HG02973 (cell line): ENCODE measurements around the gene STOX2.

ENCODE experiments used
- ATAC-seq: cut with Tn5 transposase; IDR thresholded peaks from one replicate; pipeline ENCODE4 v1.9.1; 2021; ENCODE audit warnings: moderate library complexity; ENCODE audit not compliant: unreplicated experiment

STOX2 gene

GRCh38 chr4:183889190-183889589 is 15.9 kb upstream of the STOX2 start:
- ATAC-seq: no peak

GRCh38 chr4:183897193-183897592 is 7.9 kb upstream of the STOX2 start:
- no peak for ATAC-seq

GRCh38 chr4:183898456-183898855 is 6.7 kb upstream of the STOX2 start:
- no peak for ATAC-seq

- no peak for ATAC-seq
Measured at GRCh38 chr4:183903021-183903760, 1.9 kb upstream of the STOX2 start.

DNA sequence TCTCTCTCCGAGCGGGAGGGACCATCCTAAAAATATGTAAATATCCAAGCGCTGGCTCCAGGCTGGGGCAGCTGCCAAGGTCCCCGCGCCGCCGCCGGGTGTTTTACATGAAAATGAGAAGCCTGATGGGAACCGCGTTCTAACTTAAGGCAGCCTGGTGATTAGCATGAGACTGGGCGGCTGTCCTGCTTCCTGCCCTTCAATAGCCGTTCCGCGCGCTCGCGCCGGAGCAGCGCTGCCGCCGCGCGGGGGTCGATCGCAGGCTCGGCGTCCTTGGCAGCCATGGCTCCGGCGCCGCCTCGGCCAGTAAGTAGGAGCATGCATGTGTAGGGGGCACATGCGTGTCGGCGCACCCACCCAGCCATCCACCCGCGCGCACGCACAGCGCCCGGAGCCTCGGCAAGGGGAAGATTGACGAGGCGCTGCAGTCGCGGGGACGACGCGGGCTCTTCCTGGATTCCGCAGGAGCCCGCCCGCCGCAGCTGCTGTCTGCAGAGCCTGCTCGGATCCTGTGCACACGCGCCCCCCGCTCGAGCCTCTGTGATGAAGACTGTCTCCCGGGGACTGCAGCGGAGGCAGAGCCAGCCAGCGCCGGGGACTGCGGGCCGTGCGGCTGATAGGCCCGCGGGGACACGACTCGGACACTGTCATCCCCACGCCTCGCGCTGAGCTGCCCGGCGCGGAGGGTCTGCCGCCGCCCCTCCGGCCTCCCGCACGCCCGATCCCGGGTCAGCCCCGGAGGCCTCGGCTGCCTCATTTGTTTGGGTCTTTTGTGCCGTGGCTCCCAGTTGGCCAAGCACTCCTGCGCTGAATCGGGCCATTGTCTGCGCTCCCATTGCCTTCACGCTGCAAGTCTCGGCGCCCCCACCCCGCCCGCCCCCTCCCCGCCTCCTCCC is 734 bp downstream of the STOX2 start:
- no peak for ATAC-seq

DNA sequence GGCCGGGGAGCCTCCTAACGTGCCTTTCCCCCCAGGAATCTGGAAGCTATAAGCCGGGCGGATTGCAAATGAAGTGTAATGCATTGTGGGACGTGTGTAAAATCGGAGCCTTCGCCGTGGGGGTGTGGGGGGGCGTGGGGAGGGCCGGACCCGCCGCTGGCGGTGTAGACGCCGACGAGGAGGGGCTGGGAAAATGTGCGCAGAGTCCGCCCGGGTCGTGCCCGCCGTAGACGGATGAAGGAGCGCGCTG is 1.3 kb downstream of the STOX2 start:
- ATAC-seq: no peak

DNA sequence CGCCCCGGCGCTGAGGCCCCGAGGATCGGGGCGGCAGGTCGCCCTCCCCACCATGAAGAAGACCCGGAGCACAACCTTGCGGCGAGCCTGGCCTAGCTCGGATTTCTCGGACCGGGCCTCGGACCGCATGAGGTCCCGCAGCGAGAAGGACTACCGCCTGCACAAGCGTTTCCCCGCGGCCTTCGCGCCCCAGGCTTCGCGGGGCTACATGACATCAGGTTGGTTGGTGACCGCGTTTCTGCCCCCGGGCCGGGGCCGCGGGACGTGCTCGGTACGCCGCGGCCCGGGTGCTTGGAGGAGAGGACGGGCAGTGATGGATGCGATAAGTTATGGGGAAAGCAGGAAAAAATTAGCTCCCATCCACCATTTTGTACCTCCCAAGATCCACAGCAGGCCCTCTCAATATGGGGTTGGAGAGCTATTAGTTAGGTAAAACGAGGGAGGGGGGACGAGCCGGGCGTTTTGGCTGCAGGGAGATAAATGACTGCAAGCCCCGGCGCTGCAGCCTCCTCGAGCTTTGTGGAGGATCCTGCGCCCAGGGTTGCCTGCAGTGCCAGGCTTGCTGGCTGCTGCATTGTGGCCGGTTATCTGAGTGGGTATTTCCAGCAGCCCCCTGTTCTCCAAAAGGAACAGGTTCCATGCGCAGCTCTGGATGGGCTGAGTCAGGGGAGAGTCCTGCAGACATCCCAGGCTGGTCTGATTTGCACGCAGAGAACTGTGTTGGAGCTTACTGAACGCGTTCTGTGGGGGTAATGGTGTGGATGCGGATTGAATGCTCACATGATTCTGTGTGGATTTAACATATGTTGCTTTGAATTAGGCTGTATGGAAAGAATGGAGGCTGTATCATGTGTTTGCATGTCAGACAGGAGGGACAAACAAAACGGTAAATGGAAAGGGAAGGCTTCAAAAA is 1.9 kb downstream of the STOX2 start:
- no peak for ATAC-seq

DNA sequence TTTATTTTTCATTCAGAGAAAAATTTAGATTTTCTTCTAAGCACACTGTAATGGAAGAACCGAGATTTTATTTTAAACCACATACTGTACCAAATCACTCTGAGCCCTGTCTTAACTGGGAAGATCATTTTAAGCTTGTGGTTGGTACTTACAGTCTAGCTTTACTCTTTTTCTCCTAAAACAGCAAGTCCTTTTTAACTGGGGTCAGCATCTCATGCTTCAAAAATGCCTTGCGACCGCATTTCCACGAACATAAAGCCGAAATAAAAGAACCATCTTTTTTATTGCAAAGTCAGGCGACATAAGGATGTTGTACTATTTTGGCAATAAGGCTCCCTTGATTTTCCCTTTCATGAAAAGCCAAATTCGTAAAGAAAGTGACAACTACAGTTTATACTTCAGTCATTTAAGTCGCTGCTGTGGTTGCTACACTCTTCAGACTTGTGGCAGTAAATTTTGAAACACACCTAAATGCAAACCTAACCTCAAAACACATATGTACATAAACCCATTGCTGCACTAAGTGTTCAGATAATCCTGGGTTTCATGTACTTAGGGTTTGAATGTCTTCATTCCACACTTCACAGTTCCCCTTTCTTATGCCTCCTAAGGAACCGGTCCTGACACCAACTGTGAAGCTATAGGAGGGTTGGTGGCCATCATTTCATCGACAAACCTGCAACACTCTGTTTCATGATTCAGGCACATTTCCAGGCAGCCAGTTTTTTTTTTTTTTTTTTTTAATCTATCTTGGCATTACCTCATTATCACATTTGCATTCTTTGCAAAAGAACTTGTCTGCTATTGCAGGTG is 3.0 kb downstream of the STOX2 start:
- no peak for ATAC-seq

DNA sequence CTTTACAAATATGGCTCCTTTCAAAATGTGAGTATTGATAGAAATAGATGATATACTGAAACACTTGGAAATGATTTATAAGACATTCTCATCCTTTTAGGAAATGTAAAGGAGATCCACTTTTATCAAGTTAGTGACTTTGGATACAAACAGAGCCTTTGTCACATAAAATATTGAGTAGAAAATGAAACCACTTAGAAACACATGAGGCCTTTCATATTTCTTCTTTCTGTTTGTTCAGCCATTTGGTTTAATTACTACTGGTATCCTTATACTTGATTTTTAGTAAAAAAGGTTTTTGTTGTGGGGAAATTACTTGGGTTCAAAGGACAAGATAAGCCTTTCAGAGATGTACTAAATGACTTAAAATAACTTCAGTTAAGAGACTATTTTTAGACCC is 4.1 kb downstream of the STOX2 start:
- no peak for ATAC-seq

DNA sequence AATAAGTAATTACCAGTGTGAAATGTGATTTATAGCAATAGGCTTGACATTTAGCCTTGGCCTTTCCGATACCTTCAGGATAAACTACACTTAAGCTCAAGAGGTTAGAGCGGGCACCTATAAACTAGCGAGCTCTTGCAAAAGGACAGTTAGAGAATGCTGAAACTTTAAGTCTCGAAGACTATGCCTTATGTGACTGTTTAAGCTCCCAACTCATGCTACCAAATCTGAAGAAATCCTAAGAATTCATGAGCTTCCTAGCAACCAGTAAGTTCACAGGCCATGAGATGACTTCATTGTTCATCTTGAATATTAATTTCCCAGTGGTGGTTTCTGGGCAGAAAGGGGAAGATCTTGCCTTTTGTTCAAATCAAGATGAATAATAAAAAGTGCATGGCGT is 4.7 kb downstream of the STOX2 start:
- ATAC-seq: no peak

GRCh38 chr4:183912585-183912984 is 7.5 kb downstream of the STOX2 start:
- ATAC-seq: no peak

DNA sequence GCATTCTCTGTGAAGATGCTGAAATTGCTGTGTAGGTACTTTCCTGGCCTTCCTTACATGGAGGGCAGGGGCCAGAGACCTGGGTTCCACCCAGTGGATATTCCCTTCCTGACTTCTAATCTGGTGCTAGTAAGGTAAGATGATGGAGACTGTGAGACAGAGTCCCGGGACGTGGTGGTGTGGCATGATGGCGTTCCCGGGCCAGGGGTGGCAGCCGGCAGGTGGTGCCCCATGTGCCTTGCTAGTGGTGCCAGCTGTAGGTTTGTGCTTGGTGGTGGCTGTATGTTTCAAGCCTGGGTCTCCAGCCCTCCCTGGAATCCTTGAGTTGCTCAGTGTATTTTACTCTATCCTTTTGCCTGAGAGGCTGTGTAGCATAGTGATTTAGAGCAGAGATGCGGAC is 10.9 kb downstream of the STOX2 start:
- no peak for ATAC-seq

- ATAC-seq: no peak
Measured at GRCh38 chr4:183918696-183919095, 13.6 kb downstream of the STOX2 start.

GRCh38 chr4:183919141-183919540 is 14.0 kb downstream of the STOX2 start:
- no peak for ATAC-seq

DNA sequence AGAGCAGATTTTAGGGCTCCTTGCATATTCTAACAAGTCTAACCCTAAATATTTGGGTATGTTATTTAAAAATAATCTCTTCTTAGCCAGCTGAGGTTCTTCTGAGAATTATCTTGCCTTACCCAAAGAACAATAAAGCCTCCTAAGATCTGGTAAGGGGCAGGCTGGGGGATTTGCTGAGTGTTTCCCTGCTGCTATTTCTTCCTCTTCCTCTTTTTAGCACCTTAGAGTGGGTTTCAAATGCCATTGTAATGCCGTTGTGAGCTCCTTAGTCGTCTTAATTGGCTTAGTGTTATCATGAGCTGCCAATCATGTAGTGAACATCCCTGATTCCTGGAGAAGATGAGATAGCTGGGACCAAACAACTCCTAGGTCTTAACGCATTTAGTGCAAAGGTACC is 15.4 kb downstream of the STOX2 start:
- no peak for ATAC-seq

- ATAC-seq: no peak
Measured at GRCh38 chr4:183921335-183921734, 16.2 kb downstream of the STOX2 start.

DNA sequence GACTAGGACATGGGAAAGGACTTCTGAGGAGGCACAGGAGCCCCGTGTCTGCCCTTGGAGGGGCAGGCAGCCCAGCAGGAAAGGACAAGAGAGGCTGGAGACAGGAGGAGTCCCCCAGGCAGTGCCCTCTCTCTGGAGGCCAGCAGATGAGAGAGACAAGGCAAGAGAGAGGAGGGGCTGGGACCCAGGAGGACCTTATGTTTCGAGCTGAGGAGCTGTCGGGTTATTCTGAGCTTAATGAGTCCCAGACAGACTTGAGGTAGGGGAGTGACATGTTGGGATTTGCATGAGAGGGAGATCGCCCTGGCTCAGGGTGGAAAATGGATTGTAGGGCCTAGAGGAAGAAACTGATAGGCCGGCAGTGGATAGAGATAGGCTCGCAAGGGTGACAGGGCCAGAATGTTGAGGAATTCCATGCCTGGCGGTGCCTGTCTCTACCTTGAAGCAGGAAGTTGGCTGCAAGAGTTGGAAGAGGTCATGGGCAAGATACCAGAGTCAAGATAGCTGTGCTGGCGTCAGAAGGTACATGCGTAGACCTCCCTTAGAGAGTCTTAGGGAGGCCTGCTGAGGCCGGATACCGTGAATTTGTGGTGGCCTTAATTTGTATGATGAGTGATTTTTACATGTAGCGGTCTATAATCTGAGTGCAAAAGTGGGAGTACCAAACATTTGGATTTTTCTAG is 19.4 kb downstream of the STOX2 start:
- no peak for ATAC-seq

GRCh38 chr4:183926950-183927349 is 21.8 kb downstream of the STOX2 start:
- no peak for ATAC-seq

DNA sequence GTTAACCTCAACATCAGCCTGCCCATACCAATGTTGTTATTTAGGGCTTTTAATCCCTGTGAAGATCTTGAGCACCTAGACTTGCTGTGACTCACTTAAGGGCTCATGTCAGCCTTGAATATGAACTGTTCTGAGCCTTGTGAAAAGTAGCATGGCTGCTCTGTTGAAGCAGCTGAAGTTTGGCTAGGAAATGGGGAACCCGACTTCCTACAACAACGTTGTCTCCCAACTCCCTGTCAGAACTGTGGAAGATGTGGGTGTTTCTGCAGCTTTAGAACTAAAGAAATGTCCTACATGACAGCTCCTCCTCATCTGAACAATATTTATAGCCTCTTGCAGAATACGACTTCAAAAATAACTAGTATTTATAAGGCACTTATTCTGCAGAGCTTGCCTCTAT is 27.5 kb downstream of the STOX2 start:
- ATAC-seq: no peak

DNA sequence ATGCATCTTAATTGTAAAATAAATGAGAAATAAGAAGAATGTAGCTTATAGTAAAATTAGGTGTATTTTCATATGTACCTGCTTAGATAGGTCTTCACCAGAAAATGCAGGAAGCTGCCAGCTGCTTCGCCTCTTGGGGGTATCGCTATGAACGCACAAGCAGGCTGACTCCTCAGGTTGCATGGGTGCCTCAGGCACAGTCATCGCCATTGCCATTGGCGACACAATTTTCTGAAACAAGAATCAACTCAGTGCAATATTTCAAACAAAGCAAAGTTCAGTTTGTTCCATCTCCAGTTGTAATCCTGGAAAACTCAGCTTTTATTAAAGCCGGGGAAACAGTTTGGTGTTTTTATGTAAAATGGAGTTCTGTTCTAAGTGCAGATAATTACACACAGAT is 29.7 kb downstream of the STOX2 start:
- no peak for ATAC-seq
